Stimulated activated CD4-positive, alpha-beta T cell treated with anti-CD3 and anti-CD28 coated beads, TNF-alpha, amount 100 ng/mL, for 1 hour (primary cell): ENCODE data around the gene MADCAM1.
A peak's percentile ranks its signal among the peaks of the same experiment; 100 is the strongest.

ENCODE experiments used
- DNase-seq, 3 donors: peaks; one replicate each; pipeline ENCODE4 v3.0.0-alpha.2; 2020; ENCODE audit warnings: low read depth in 3 of 3, low spot score in 1 of 3

Gene MADCAM1

DNA sequence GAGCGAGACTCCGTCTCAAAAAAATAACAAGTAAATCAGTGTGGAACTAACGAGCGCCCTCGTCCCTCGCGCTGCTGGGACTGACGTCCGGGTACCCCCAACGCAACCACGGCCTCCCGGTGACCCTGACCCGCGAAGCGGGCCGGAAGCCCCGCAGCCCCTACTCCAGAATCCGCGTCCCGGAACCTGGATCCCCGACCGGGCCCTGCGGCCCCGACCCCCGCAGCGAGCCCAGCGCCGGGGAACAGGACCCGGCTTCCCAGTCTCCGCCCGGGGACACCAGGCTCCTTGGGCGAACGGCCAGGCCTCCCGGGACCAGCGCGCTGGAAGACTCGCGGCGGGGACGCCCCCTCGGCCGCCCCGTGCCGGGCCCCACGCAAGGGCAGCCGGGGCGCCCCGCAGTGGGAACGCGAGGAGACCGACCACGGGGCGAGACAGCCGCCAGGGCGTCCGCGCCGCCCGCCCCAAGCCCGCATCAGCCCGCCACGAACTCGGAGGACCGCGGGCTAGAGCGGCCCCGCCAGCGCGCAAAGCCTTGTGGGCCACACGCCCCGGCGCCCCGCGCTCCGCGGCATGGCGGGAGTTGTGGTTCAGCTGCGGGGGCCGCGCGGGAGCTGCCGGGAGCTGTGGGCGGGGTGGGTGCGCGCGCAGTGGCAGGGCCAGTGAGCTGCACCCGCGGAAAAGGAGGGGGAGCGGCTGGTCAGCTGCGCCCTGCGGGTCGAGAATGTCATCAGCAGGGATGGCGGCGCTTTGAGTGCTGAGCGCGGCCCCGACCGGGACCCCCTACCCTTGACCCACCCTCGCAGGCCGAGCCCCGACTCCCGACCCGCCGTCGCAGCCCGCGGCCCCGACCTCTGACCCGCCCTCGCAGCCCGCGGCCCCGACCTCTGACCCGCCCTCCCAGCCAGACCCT, 7.5 kb upstream of the MADCAM1 start:
- peak; percentile 79 to 89 (median 85) for DNase-seq

DNA sequence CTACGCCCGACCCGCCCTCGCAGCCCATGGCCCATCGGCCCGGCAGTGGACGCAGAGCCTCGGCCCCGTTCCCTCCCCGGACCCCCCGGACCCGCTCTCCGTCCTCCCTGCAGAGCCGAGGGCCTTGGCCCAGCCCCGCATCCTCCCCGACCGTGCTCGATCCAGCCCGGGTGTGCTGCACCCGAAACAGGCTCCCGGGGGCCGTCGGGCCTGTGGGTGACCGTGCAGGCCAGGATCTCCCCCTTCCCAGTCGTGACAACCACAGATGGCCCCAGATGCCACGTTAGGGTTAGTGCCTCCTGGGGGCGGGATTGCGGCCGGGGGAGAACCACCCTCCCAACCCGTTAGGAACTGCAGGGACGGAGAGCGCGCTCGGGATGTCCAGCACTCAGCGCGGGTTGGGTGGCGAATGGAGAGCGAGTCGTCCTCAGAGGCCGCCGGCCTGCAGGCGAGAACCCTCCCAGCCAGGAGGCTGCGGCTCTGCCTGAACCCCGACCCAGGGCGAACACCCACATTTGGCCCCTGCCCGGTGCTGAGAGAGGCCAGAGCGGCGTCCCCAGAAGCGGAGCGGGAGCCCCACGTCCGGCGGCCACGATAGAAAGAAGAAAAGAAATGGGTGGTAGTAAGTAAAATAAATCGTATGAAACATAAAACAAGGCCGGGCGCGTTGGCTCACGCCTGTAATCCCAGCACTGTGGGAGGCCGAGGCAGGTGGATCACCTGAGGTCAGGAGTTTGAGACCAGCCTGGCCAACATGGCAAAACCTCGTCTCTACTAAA, 6.7 kb upstream of the MADCAM1 start:
- DNase-seq = no peak

DNA sequence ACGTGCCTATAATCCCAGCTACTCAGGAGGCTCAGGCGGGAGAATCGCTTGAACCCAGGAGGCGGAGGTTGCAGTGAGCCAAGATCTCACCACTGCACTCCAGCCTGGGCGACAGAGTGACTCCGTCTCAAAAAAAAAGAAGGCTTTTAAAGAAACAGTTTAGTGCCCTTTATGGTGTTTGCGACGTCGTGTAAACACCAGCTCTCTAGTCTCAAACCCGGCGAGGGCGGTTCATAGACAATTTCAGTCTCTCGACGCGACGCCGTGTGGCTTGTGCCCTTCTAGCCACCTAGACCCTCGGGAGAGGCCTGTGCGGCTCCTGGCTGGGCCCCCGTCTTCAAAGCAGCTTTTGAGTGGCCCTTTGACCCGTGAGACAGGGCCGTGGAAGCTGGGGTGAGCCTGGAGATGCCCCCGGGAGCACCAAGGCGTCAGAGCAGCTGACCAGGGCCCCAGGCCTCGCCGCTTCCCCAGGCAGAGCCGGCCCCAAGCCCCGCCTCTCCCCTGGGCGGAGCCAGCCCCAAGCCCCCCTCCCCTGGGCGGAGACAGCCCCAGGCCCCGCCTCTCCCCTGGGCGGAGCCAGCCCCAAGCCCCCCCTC, 5.0 kb upstream of the MADCAM1 start:
- DNase-seq = no peak

DNA sequence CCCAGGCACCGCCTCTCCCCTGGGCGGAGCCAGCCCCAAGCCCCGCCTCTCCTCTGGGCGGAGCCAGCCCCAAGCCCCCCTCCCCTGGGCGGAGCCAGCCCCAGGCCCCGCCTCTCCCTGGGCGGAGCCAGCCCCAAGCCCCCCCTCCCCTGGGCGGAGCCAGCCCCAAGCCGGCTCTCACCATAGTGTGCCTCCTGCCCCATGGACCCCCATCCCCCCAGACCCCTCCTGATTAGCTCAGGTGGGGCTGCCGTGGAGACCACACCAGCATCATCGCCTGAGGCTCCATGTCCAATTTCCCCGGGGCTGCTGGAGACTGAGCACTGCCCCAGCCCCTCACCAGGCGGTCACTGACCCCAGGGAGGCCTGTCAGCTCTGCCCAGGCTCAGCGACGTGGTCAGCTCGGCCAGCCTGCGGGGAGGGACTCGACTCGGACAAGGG, 4.2 kb upstream of the MADCAM1 start:
- DNase-seq = no peak

DNA sequence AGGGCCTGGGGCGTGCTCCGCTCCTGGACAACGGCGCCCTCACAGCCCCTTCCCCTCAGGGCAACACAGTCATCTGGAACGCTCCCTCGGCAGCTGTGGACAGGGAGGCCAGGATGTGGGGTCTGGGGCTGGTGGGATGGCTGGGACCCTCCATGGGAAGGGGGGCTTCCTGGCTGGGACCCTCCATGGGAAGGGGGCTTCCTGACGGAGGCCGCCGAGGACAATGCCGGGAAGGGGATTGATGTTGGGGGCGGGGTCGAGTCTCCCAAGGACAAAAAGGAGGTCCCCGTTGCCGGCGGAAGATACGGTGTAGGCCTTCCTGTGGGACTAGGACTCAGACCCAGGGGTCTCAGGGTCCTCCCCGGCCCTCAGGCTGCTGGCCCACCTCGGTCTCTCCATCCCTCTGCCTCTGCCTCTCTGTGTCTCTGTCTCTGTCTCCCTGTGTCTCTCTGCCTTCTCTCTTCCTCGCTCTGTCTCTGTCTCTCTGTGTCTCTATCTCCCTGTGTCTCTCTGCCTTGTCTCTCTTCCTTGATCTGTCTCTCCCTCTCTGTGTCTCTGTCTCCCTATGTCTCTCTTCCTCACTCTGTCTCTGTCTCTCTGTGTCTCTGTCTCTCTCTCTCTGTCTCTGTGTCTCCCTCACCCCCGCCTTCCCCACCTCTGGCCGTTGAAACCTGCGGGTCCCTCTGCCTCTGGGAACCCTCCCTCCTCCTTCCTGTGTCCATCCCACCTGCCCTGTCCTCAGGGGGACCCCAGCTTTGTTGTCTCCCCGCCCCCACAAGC, 2.7 kb upstream of the MADCAM1 start:
- no peak for DNase-seq

DNA sequence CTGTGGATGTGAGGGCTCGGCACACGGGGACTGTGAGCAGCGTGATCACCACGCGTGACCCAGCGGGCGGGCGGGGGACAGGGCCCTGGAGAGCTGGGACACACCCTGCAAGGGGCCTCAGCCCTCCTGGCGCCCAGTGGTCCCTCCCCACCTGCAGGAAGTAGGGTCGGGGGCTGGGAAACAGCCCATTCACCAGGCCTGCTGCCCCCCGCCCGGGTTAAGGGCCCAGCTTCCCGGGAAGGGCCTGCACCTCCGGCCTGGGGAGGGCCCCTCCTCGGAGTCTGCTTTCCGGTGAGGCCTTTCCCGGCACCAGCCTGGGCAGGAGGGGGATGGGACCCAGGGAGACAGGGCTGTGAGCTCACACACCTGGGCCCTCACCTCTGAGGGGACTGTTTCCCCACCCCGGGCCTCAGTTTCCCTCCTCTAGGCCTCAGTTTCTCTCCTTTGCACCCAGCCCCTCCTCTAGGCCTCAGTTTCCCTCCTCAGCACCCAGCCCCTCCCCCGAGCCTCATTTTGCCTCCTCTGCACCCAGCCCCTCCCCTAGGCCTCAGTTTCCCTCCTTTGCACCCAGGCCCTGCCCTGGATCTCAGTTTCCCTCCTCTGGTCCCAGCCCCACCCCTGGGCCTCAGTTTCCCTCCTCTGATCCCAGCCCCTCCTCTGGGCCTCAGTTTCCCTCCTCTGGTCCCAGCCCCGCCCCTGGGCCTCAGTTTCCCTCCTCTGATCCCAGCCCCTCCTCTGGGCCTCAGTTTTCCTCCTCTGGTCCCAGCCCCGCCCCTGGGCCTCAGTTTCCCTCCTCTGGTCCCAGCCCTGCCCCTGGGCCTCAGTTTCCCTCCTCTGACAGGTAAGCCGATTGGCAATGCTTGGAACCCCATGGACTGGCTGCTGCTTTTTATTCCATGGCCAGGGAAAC, 1.9 kb upstream of the MADCAM1 start:
- DNase-seq = no peak

DNA sequence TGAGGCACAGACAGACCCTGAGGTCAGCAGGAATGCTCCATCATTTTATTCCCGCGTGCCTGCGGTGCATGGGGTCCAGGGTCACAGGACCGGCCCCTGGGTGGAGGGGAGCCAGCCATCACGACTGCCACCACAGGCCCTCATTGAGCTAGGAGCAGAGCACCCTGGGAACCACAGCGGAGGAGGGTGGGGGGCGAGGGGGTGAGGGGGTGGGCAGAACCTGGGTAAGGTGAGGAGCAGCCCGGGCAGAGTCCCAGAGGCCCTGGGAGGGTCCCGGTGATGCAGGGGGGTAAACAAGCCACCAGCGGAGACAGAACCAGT, 1.2 kb upstream of the MADCAM1 start:
- no peak for DNase-seq

DNA sequence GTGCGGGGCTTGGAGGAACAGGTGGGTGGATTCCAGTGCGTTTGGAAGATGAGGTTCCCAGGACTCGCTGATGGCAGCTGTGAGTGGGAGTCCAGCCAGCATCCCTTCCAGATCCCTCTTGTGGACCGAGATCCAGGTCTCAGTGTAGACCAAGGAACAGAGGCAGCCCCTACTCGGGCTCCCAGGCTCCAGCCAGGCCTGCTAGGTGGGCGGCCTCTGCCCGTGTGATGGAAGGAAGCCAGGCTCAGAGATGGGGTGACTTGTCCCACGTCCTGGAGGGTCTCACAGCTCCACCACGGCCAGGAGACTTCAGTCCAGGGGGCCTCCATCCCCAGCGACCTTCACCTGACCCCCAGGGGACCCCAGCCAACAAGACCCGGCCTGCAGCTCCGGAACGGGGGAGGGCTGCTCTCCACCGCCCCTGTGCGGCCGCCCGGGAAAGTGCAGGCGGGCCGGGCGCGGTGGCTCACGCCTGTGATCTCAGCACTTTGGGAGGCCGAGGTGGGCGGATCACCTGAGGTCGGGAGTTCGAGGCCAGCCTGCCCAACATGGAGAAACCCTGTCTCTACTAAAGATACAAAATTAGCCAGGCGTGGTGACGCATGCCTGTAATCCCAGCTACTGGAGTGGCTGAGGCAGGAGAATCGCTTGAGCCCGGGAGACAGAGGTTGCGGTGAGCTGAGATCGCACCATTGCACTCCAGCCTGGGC, 729 bp upstream of the MADCAM1 start:
- no peak for DNase-seq

DNA sequence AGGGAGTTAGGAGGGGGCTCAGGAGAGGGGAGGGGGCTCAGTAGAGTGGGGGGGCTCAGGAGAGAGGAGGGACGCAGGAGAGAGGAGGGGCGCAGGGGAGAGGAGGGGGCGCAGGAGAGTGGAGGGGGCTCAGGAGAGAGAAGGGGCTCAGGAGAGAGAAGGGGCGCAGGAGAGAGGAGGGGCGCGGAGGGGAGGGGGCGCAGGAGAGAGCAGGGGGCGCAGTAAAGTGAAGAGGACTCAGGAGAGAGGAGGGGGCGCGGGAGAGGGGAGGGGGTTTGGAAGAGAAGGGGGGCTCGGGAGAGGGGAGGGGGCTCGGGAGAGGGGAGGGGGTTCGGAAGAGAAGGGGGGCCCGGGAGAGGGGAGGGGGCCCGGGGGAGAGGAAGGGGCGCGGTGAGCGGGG, 700 bp downstream of the MADCAM1 start:
- no peak for DNase-seq

DNA sequence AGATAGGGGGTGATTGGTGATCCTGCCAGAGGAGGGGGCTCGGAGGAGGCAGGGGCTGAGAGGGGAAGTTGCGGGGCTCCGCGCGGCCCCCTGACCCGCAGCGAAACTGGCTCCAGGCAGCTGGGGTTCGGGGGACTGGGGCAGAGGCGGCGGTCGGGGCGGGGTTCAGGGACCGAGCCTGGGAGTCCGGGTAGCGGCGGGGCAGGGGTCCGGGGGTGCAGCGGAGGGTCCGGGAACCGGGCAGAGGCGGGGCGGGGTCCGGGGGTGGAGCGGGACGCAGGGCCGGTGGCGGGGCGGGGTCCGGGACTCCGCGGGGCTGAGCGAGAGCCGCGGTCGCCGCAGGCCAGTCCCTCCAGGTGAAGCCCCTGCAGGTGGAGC, 1.2 kb downstream of the MADCAM1 start:
- no peak for DNase-seq

DNA sequence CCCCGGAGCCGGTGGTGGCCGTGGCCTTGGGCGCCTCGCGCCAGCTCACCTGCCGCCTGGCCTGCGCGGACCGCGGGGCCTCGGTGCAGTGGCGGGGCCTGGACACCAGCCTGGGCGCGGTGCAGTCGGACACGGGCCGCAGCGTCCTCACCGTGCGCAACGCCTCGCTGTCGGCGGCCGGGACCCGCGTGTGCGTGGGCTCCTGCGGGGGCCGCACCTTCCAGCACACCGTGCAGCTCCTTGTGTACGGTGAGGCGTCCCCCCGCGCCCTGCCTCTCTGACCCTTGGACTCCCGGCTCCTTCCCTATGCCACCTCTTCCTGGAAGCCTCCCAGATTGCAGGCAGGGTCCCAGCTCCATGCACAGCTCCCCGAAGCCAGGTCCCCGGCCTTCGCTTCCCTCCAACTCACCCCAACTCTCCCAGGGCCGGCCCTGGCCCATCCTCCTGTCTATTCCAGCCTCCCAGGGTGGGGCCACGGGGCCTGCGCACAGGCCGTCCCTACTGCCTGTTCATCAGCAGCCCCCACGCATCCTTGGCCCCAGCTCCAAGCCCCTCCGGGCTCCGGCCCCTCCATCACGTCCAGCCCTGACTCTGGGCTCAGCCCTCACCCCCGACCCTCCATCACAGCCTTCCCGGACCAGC, 1.7 kb downstream of the MADCAM1 start:
- no peak for DNase-seq

DNA sequence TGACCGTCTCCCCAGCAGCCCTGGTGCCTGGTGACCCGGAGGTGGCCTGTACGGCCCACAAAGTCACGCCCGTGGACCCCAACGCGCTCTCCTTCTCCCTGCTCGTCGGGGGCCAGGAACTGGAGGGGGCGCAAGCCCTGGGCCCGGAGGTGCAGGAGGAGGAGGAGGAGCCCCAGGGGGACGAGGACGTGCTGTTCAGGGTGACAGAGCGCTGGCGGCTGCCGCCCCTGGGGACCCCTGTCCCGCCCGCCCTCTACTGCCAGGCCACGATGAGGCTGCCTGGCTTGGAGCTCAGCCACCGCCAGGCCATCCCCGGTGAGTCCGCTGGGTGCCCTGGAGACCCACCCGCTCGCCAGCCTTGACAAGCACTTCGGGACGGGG, 2.2 kb downstream of the MADCAM1 start:
- DNase-seq = no peak

DNA sequence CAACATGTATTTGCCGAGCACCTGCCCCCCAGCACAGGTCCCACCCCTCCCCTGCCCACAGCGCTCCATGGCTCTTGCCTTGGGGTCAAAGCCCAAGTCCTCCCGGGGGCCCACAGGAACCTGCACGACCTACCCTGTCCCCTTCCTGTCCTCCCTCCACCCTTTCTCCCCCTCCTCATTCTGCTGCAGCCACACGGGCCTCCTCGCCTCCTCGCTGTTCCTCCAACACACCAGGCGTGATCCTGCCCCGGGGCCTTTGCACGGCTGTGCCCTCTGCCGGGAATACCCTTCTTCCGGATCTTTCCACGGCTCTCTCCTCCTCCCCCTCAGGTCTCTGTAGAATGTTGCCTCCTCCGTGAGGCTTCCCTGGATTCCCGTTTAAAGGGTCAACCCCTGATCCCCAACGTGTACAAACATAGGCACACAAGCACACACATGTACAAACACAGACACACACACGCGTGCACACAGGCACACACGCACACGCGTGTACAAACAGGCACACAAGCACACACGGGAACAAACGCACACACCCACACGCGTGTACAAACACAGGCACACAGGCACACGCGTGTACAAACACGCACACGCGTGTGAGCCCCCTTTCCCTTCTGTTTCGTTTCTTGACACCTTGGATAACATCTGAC, 2.8 kb downstream of the MADCAM1 start:
- DNase-seq = no peak

DNA sequence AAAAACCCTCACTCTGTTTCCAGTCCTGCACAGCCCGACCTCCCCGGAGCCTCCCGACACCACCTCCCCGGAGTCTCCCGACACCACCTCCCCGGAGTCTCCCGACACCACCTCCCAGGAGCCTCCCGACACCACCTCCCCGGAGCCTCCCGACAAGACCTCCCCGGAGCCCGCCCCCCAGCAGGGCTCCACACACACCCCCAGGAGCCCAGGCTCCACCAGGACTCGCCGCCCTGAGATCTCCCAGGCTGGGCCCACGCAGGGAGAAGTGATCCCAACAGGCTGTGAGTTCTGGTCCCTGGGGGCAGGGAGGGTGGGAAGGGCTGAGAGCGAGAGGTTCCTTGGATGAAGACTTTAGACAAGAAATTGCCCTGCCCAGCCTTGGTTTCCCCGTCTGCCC, 5.4 kb downstream of the MADCAM1 start:
- DNase-seq = no peak

DNA sequence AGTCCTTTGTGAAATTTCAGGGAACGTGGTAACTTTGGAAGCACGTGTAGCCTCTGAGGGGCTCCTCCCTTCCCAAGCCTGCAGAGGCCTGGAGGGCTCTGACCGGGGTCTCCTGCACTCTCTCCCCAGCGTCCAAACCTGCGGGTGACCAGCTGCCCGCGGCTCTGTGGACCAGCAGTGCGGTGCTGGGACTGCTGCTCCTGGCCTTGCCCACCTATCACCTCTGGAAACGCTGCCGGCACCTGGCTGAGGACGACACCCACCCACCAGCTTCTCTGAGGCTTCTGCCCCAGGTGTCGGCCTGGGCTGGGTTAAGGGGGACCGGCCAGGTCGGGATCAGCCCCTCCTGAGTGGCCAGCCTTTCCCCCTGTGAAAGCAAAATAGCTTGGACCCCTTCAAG, 8.3 kb downstream of the MADCAM1 start:
- no peak for DNase-seq

DNA sequence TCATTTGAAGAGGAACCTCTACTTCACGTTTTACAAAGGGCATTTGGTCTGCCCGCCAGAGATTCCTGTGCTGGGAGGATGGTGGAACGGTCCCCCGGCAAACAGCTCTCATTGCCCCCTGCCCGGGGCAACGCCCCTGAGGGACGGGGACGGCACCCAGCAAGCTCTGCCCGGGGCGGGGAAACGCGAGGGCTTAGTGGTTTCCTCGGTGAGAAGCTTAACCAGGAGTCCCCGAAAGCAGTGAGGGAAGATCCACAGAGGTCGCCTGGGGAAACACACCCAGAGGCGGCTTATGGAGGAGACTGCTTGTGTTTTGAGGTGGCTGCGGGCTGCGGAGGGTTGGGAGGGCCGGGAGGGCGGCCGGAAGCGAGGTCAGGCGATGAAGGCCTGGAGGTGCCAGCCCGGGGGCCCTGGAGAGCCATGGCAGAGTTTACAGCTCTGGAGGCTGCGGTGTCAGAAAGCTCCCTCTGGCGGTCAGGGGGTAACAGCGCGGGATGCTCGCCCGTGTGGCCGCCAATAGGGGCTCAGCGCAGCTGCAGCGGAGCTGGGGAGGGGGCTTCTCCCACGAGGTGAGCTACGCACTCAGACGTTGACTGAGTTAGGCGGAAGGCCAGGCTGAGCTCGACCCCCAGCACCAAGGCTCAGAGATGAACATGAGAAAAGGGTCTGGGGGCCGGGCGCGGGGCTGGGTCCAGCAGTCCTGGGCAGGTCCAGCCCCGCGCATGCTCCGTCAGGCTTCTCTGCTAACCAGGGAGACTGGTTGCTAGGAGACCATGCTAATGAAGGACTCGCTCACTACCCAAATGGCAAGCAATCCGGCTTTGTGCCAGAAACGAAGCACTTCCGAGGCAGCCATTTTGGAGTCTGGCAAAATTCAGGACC, 10.4 kb downstream of the MADCAM1 start:
- peak; percentile 76 to 89 (median 82) for DNase-seq

DNA sequence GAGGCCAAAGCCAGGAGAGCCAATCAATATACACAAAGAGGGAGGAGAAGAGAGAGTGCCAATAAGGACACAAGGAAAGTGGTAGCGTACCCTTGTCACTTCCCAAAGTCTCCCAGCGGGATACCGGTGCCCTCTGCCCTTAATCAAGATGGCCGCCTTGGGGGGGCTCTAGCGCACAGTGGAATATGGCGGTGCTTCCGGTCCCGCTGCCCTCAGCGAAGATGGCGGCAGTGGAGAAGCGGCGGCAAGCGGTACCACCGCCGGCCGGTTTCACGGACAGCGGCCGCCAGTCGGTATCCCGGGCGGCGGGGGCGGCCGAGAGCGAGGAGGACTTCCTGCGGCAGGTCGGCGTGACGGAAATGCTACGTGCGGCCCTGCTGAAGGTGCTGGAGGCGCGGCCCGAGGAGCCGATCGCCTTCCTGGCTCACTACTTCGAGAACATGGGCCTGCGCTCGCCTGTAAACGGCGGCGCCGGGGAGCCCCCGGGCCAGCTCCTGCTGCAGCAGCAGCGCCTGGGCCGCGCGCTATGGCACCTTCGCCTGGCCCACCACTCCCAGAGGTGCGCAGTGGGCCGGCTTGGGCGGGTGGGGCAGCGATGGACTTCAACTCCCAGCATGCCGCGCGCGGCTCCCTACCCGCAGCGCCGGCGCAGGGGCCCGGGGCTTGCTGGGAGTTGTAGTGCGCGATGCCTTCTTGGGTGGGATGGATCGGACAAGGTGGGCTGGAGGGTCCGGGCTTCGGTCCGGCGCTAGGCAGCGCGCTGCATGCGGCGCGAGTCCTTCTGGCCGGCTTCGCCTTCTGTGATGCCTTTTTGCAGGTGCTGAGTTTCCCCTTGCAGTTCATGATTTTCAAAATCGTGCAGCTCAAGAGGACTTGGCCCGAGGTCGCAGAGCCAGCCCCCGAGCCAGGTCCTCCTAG, 11.3 kb downstream of the MADCAM1 start, which contains the start of gene TPGS1:
TSS of gene TPGS1 (plus strand) at position 212 of the 918 bp plus-strand sequence. CDS start at position 222, 10 bp downstream.
- DNase-seq = peak; percentile 42 to 70 (median 63)
